Measurements from ENCODE around the gene ALPG. TPM values are rescaled to one million over a fixed set of nuclear protein-coding genes. Genes with fewer than 3 reads are reported as not detected.

Gene ALPG
- total and polyA plus RNA-seq, 2 of the 13 experiments (the other 11 are each of a cell fraction or from before 2014, with no cell fraction given) = not detected

DNA sequence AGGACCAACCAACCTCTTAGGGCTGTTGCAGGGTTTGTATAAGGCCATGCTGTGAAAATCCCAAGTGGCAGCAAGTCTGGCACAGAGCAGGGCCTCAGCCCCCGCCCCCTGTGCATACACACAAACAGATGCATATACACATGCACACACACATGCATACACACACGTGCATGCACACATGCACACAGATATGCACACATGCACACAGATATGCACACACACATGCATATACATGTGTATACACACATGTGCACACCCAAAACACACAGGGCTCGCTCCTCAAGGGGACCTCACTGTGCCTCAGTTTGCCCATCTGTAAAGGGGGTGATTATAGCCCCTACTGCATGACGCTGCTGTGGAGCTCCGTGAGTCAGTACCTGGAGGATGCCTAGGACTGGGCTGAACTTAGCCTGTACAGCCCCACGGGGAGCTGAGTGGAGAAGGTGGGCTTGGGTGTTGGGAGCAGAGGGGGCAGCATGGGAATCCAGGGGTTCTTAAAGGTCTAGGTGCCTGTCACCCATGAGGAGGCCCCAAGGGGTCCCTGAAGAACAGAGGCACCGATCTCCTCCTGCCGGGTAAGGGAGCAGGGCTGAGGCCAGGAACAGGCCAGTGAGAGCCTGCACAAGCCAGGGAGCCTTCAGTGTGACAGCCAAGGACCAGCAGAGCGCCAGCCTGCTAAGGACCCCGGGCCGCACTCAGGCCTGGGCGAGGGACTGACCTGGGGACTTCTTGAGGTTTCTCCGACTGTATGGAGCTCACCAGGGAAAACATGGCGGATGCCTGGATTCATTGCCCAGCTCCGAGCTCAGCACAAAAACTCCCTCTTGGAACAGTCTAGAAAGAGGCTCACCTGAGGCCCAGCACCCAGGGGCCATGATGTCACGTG, 25.3 kb downstream of the ALPG start:
- Histone ChIP-seq H2AFZ (ENCODE audit: low read length) (no peak overlapping the region), H3K79me2 (ENCODE audit: insufficient read depth, low read length) (no peaks in the 10 kb centered on the region), H3K27me3 (ENCODE audit: control insufficient read depth in 1 of 2, insufficient read depth in 2 of 2, low read length in 2 of 2) (peaks cover 14 to 33% of the 10 kb centered on the region in 2 experiments), H3K9ac (ENCODE audit: insufficient read depth, low read depth, low read length) (no peak overlapping the region), H3K36me3 (replicated peaks in 1 of 2; ENCODE audit: control insufficient read depth in 1 of 2, insufficient read depth in 2 of 2, low read length in 2 of 2) (no peaks in the 10 kb centered on the region), H4K20me1 (ENCODE audit: insufficient read depth, low read length) (no peaks in the 10 kb centered on the region), H3K4me1 (ENCODE audit: insufficient read depth, low read length) (no peaks in the 10 kb centered on the region), H3K9me3 (ENCODE audit: low read length) (no peaks in the 10 kb centered on the region), H3K27ac (ENCODE audit: extremely low read length, insufficient read depth, low read length) (no peak overlapping the region), H3K4me3 (replicated peaks in 1 of 3; ENCODE audit: insufficient read depth in 1 of 3, low read depth in 2 of 3, low read length in 3 of 3) (no peak overlapping the region), H3K4me2 (ENCODE audit: low read depth, low read length) (no peak overlapping the region)
- peak; percentile 18 for ATAC-seq
- in situ Hi-C loops (cut with HindIII; ENCODE audit: extremely low pct_ligation_motif_present, low pct_unique_long_range_greater_than_20kb) (no loop called here), intact Hi-C loops (cut with micrococcal nuclease; ENCODE audit: unreplicated experiment) (no loop called here)
- ChIA-PET CTCF (ENCODE audit: low intra/inter-chr PET ratio, low total read pairs) (no interaction called here), POLR2A (no interaction called here)
- WGBS (ENCODE audit: low lambda C conversion rate) = 44% methylated on average over 14 of the region's 16 CpGs
- no peak for TF ChIP-seq ARID2 (CRISPR knock-in tag; IDR thresholded peaks at IDR 0.05; ENCODE audit: borderline replicate concordance)
- TF ChIP-seq ZNF629 (CRISPR knock-in tag; conservative IDR thresholded peaks at IDR 0.05) = peak; percentile 57
- TF ChIP-seq, protein P1, sequence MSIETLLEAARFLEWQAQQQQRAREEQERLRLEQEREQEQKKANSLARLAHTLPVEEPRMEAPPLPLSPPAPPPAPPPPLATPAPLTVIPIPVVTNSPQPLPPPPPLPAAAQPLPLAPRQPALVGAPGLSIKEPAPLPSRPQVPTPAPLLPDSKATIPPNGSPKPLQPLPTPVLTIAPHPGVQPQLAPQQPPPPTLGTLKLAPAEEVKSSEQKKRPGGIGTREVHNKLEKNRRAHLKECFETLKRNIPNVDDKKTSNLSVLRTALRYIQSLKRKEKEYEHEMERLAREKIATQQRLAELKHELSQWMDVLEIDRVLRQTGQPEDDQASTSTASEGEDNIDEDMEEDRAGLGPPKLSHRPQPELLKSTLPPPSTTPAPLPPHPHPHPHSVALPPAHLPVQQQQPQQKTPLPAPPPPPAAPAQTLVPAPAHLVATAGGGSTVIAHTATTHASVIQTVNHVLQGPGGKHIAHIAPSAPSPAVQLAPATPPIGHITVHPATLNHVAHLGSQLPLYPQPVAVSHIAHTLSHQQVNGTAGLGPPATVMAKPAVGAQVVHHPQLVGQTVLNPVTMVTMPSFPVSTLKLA (IDR thresholded peaks at IDR 0.05) = peak; percentile 92
- TF ChIP-seq RAD51 (IDR thresholded peaks at IDR 0.05; ENCODE audit: borderline replicate concordance) = peak; percentile 13; the same call in 1 of the 2 replicates
- no peak for TF ChIP-seq RFX3 (CRISPR knock-in tag; IDR thresholded peaks at IDR 0.05)
- DNase-seq (ENCODE audit: low spot score) = no peak
- no TSS peak for BruUV-seq (replicated peaks)
- no peak for FAIRE-seq

- peak; percentile 87 for ATAC-seq
- CTCF ChIA-PET (ENCODE audit: low intra/inter-chr PET ratio, low total read pairs) = no interaction called here
- intact Hi-C loops (cut with micrococcal nuclease; ENCODE audit: unreplicated experiment) = no loop called here
- TF ChIP-seq ZNF468 (CRISPR knock-in tag; IDR thresholded peaks at IDR 0.05) (0 out of 2 replicates have a peak, but pooled peaks have one; percentile 67), ZNF253 (CRISPR knock-in tag; IDR thresholded peaks at IDR 0.05; ENCODE audit: borderline replicate concordance) (no peak), ZNF605 (CRISPR knock-in tag; IDR thresholded peaks at IDR 0.05) (no peak), KLF6 (CRISPR knock-in tag; IDR thresholded peaks at IDR 0.05) (no peak), ZSCAN20 (CRISPR knock-in tag; IDR thresholded peaks at IDR 0.05; ENCODE audit: borderline replicate concordance) (no peak), CEBPB (IDR thresholded peaks at IDR 0.05; ENCODE audit: borderline replicate concordance, low read depth, low read length) (no peak), HMGA1 (CRISPR knock-in tag; conservative IDR thresholded peaks at IDR 0.05) (no peak), ZNF691 (CRISPR knock-in tag; IDR thresholded peaks at IDR 0.05; ENCODE audit: borderline replicate concordance, low read depth) (no peak)
Observed at GRCh38 chr2:232432598-232433184, 26.0 kb downstream of the ALPG start.

More at GRCh38 chr2:232432598-232433184, 26.0 kb downstream of the ALPG start:
- H3K4me1 ChIP-seq (ENCODE audit: insufficient read depth, low read length) = no peaks in the 10 kb centered on the region
- in situ Hi-C loops (cut with HindIII; ENCODE audit: extremely low pct_ligation_motif_present, low pct_unique_long_range_greater_than_20kb) = no loop called here
- H3K9me3 ChIP-seq (ENCODE audit: low read length) = no peaks in the 10 kb centered on the region
- no TSS peak for BruUV-seq (replicated peaks)
- no peaks in the 10 kb centered on the region for H3K79me2 ChIP-seq (ENCODE audit: insufficient read depth, low read length)
- POLR2A ChIA-PET = no interaction called here
- WGBS (ENCODE audit: low lambda C conversion rate) = 29% methylated on average over 10 of the region's 16 CpGs
- no peak overlapping the region for H3K4me2 ChIP-seq (ENCODE audit: low read depth, low read length)
- H3K4me3 ChIP-seq (replicated peaks in 1 of 3; ENCODE audit: insufficient read depth in 1 of 3, low read depth in 2 of 3, low read length in 3 of 3) = peak overlapping the region in 1 of 3 experiments; percentile 5; a peak in 1 of 6 replicates
- H3K27ac ChIP-seq (ENCODE audit: extremely low read length, insufficient read depth, low read length) = no peak overlapping the region
- no peaks in the 10 kb centered on the region for H3K36me3 ChIP-seq (replicated peaks in 1 of 2; ENCODE audit: control insufficient read depth in 1 of 2, insufficient read depth in 2 of 2, low read length in 2 of 2)
- H3K27me3 ChIP-seq (ENCODE audit: control insufficient read depth in 1 of 2, insufficient read depth in 2 of 2, low read length in 2 of 2) = peaks cover 16 to 40% of the 10 kb centered on the region in 2 experiments
- H3K9ac ChIP-seq (ENCODE audit: insufficient read depth, low read depth, low read length) = no peak overlapping the region
- FAIRE-seq (no peak), DNase-seq (ENCODE audit: low spot score) (no peak)
- no peaks in the 10 kb centered on the region for H4K20me1 ChIP-seq (ENCODE audit: insufficient read depth, low read length)
- no peak overlapping the region for H2AFZ ChIP-seq (ENCODE audit: low read length)

Data from HepG2 (cell line).